ENCODE measurements around the gene IER3IP1. TPM values are rescaled to one million over a fixed set of nuclear protein-coding genes. Genes with fewer than 3 reads are reported as not detected.
A peak's percentile ranks its signal among the peaks of the same experiment; 100 is the strongest.
"Not testable (repeated sequence)": the region's sequence is repeated elsewhere in the genome, so short reads cannot be mapped to it uniquely, and the experiment has no call there.

IER3IP1 gene
- total and polyA plus RNA-seq, 10 donors, result 8.4 to 15.1 (median 11.6) TPM

- no peak for DNase-seq
- TF ChIP-seq POLR2AphosphoS5 (IDR thresholded peaks at IDR 0.05) (no peak), CTCF (IDR thresholded peaks at IDR 0.05 in 8 of 11, conservative IDR thresholded peaks at IDR 0.05 in 3 of 11) (no peak), POLR2A (IDR thresholded peaks at IDR 0.05) (no peak)
- Histone ChIP-seq H3K9me3 (no peaks in the 10 kb centered on the region), H3K4me1 (no peaks in the 10 kb centered on the region), H3K36me3 (no peaks in the 10 kb centered on the region), H3K27ac (no peak overlapping the region), H3K4me3 (no peak overlapping the region), H3K27me3 (replicated peaks in 1 of 7) (peaks cover 0 to 34% (median 0%) of the 10 kb centered on the region in 7 donors)
- intact Hi-C loops (cut with DNase I; ENCODE audit: low total_unique reads), result no loop called here
- whole genome bisulfite sequencing, 5 donors, result 64 to 75% (median 67%) methylated on average over 2 of the region's 2 CpGs
These were observed 30.9 kb upstream of the IER3IP1 start for GRCh38 chr18:47206945-47207637.

- peaks cover 0 to 16% (median 0%) of the 10 kb centered on the region in 7 donors for H3K27me3 ChIP-seq (replicated peaks in 1 of 7)
- intact Hi-C loops (cut with DNase I; ENCODE audit: low total_unique reads), result loop anchor here (2.0 kb wide), 1 partner anchor 102 kb away; no protein-coding TSS in a partner anchor
These were observed 28.9 kb upstream of the IER3IP1 start for GRCh38 chr18:47204908-47205522.

GRCh38 chr18:47203626-47204464 lies 27.7 kb upstream of the IER3IP1 start:
- TF ChIP-seq POLR2AphosphoS5 (IDR thresholded peaks at IDR 0.05) (no peak), CTCF (IDR thresholded peaks at IDR 0.05 in 8 of 11, conservative IDR thresholded peaks at IDR 0.05 in 3 of 11) (no peak), POLR2A (IDR thresholded peaks at IDR 0.05) (no peak)
- Histone ChIP-seq H3K27me3 (replicated peaks in 1 of 7) (peaks cover 0 to 8% (median 0%) of the 10 kb centered on the region in 7 donors), H3K9me3 (no peaks in the 10 kb centered on the region), H3K36me3 (no peaks in the 10 kb centered on the region), H3K27ac (no peak overlapping the region), H3K4me1 (no peaks in the 10 kb centered on the region), H3K4me3 (no peak overlapping the region)
- no peak for DNase-seq
- 47 to 68% (median 55%) methylated on average over 3 of the region's 3 CpGs for WGBS, 5 donors
- intact Hi-C loops (cut with DNase I; ENCODE audit: low total_unique reads), result loop anchor here (2.0 kb wide), 1 partner anchor 101 kb away; no protein-coding TSS in a partner anchor

More at GRCh38 chr18:47204908-47205522, 28.9 kb upstream of the IER3IP1 start:
- WGBS, 5 donors, result 52 to 63% (median 56%) methylated on average over 3 of the region's 3 CpGs
- TF ChIP-seq POLR2AphosphoS5 (IDR thresholded peaks at IDR 0.05), result no peak
- no peak for TF ChIP-seq POLR2A (IDR thresholded peaks at IDR 0.05)
- peak; percentile 24 to 79 (median 69) for TF ChIP-seq CTCF (IDR thresholded peaks at IDR 0.05 in 8 of 11, conservative IDR thresholded peaks at IDR 0.05 in 3 of 11)
- Histone ChIP-seq H3K4me3 (no peak overlapping the region), H3K4me1 (no peaks in the 10 kb centered on the region), H3K36me3 (no peaks in the 10 kb centered on the region), H3K9me3 (no peaks in the 10 kb centered on the region), H3K27ac (no peak overlapping the region)
- no peak for DNase-seq

GRCh38 chr18:47195961-47196360 lies 19.8 kb upstream of the IER3IP1 start:
- H3K9me3 ChIP-seq; H3K4me3 ChIP-seq; intact Hi-C loops (cut with DNase I; ENCODE audit: low total_unique reads); H3K36me3 ChIP-seq; H3K27me3 ChIP-seq (replicated peaks in 1 of 7); DNase-seq; H3K27ac ChIP-seq; H3K4me1 ChIP-seq: not testable (repeated sequence)
- WGBS, 5 donors, result 69 to 82% (median 74%) methylated on average over 3 of the region's 3 CpGs

Data from spleen (tissue), 11 donors.